ENCODE data around the gene LRRC45.

LRRC45 gene

DNA sequence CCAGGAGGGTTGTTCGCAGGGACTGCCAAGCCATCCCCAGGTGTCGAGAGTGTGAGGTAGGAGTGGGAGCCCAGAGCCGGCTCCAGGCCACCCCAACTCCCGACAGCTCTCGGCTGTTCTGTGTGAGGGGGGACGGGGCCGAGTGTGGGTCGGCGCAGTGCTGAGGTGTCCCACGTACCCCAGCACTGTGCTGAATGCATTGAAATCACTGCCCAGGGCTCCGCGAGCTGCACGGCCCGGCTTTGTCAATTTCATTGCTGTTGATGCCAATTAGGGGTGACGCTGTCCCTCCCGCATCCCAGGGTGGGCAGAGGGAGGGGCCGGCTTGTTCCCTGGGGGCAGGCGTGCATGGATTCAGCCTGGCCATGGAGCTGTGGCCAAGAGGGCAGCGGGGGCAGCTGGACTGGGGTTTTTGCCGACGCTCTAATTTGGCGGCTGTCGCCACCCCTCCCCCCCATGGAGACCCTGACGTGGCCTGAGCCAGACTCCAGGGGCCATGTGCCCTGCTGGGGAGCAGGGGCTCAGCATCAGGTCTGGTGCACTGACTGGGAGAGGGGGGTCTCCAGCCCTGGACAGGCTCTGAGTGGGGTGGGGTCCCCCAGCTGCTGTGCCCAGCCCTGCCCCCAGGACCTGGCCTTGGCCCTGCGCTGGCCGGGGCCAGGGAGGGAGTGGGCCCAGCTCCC lies 14.7 kb upstream of the LRRC45 start:
- no peak overlapping the region for H3K4me2 ChIP-seq (ENCODE audit: low read length)
- H3K9me3 ChIP-seq (ENCODE audit: control insufficient read depth, insufficient read depth, low read length): no peaks in the 10 kb centered on the region
- no peaks in the 10 kb centered on the region for H3K4me1 ChIP-seq (ENCODE audit: control insufficient read depth, low read length)
- H3K9me2 ChIP-seq (replicated peaks; ENCODE audit: control insufficient read depth, low read length): no peaks in the 10 kb centered on the region
- H3K27me3 ChIP-seq (ENCODE audit: control insufficient read depth, low read length): no peaks in the 10 kb centered on the region
- H3K27ac ChIP-seq (ENCODE audit: low read depth, low read length): no peak overlapping the region
- H3K79me2 ChIP-seq (ENCODE audit: control insufficient read depth, low read length): no peaks in the 10 kb centered on the region
- no peaks in the 10 kb centered on the region for H3F3A ChIP-seq (ENCODE audit: control insufficient read depth, insufficient read depth)
- no peaks in the 10 kb centered on the region for H3K36me3 ChIP-seq (ENCODE audit: control insufficient read depth, low read length)
- TF ChIP-seq, protein P1, sequence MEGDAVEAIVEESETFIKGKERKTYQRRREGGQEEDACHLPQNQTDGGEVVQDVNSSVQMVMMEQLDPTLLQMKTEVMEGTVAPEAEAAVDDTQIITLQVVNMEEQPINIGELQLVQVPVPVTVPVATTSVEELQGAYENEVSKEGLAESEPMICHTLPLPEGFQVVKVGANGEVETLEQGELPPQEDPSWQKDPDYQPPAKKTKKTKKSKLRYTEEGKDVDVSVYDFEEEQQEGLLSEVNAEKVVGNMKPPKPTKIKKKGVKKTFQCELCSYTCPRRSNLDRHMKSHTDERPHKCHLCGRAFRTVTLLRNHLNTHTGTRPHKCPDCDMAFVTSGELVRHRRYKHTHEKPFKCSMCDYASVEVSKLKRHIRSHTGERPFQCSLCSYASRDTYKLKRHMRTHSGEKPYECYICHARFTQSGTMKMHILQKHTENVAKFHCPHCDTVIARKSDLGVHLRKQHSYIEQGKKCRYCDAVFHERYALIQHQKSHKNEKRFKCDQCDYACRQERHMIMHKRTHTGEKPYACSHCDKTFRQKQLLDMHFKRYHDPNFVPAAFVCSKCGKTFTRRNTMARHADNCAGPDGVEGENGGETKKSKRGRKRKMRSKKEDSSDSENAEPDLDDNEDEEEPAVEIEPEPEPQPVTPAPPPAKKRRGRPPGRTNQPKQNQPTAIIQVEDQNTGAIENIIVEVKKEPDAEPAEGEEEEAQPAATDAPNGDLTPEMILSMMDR (IDR thresholded peaks at IDR 0.05; ENCODE audit: low read depth, low read length, poor library complexity, severe bottlenecking): no peak
- no peak for TF ChIP-seq EZH2phosphoT487 (IDR thresholded peaks at IDR 0.05; ENCODE audit: borderline replicate concordance, low read length)
- H4K20me1 ChIP-seq (ENCODE audit: control insufficient read depth, insufficient read depth, low read depth, low read length): no peaks in the 10 kb centered on the region
- H3K4me3 ChIP-seq (ENCODE audit: low read length): no peak overlapping the region

DNA sequence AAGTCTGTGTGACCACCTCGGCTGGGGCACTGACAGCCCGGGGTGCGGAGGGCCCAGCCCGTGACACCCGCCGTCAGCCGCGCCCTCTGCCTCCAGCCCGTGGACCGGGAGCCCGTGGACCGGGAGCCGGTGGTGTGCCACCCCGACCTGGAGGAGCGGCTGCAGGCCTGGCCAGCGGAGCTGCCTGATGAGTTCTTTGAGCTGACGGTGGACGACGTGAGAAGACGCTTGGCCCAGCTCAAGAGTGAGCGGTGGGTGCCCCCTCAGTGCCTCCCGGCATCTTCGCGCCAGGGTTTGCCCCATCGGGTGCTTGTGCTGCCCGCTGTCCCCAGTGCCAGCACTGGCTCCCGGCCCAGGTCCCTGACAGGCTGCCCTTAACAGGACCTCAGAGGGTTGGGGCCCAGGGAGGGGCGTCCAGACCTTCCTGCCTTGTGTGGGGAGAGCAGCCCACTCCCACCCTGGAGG lies 14.1 kb upstream of the LRRC45 start:
- no peak for TF ChIP-seq EZH2phosphoT487 (IDR thresholded peaks at IDR 0.05; ENCODE audit: borderline replicate concordance, low read length)
- TF ChIP-seq, protein P1 (IDR thresholded peaks at IDR 0.05; ENCODE audit: low read depth, low read length, poor library complexity, severe bottlenecking): no peak
- Histone ChIP-seq H3K36me3 (ENCODE audit: control insufficient read depth, low read length) (no peaks in the 10 kb centered on the region), H3K9me3 (ENCODE audit: control insufficient read depth, insufficient read depth, low read length) (no peaks in the 10 kb centered on the region), H3K4me3 (ENCODE audit: low read length) (no peak overlapping the region), H3K27ac (ENCODE audit: low read depth, low read length) (no peak overlapping the region), H3K4me1 (ENCODE audit: control insufficient read depth, low read length) (no peaks in the 10 kb centered on the region), H3K9me2 (replicated peaks; ENCODE audit: control insufficient read depth, low read length) (no peaks in the 10 kb centered on the region), H3K27me3 (ENCODE audit: control insufficient read depth, low read length) (no peaks in the 10 kb centered on the region), H4K20me1 (ENCODE audit: control insufficient read depth, insufficient read depth, low read depth, low read length) (no peaks in the 10 kb centered on the region), H3F3A (ENCODE audit: control insufficient read depth, insufficient read depth) (no peaks in the 10 kb centered on the region), H3K4me2 (ENCODE audit: low read length) (no peak overlapping the region), H3K79me2 (ENCODE audit: control insufficient read depth, low read length) (no peaks in the 10 kb centered on the region)

DNA sequence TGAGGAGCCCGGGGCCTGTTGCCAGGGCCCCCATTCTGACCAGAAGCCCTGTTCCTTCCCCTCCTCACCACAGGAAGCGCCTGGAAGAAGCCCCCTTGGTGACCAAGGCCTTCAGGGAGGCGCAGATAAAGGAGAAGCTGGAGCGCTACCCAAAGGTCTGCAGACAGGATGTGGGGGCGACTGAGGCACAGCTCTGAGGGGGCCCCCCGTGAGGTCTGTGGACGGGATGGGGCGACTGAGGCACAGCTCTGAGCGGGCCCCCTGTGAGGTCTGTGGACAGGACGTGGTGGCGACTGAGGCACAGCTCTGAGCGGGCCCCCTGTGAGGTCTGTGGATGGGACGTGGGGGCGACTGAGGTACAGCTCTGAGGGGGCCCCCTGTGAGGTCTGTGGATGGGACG lies 13.7 kb upstream of the LRRC45 start:
- no peak overlapping the region for H3K4me2 ChIP-seq (ENCODE audit: low read length)
- H3K27ac ChIP-seq (ENCODE audit: low read depth, low read length): no peak overlapping the region
- no peak for TF ChIP-seq EZH2phosphoT487 (IDR thresholded peaks at IDR 0.05; ENCODE audit: borderline replicate concordance, low read length)
- TF ChIP-seq, protein P1 (IDR thresholded peaks at IDR 0.05; ENCODE audit: low read depth, low read length, poor library complexity, severe bottlenecking): no peak
- H3K27me3 ChIP-seq (ENCODE audit: control insufficient read depth, low read length): no peaks in the 10 kb centered on the region
- no peaks in the 10 kb centered on the region for H3K9me2 ChIP-seq (replicated peaks; ENCODE audit: control insufficient read depth, low read length)
- no peaks in the 10 kb centered on the region for H4K20me1 ChIP-seq (ENCODE audit: control insufficient read depth, insufficient read depth, low read depth, low read length)
- H3K36me3 ChIP-seq (ENCODE audit: control insufficient read depth, low read length): no peaks in the 10 kb centered on the region
- no peaks in the 10 kb centered on the region for H3F3A ChIP-seq (ENCODE audit: control insufficient read depth, insufficient read depth)
- H3K79me2 ChIP-seq (ENCODE audit: control insufficient read depth, low read length): no peaks in the 10 kb centered on the region
- H3K4me3 ChIP-seq (ENCODE audit: low read length): no peak overlapping the region
- no peaks in the 10 kb centered on the region for H3K4me1 ChIP-seq (ENCODE audit: control insufficient read depth, low read length)
- H3K9me3 ChIP-seq (ENCODE audit: control insufficient read depth, insufficient read depth, low read length): no peaks in the 10 kb centered on the region
